GM23338 (cell line): ENCODE data around the gene ERICH3. TPM values are rescaled to one million over a fixed set of nuclear protein-coding genes. Genes with fewer than 3 reads are reported as not detected.

ENCODE experiments used
- ATAC-seq: fragments of 200-7000 bp; cut with Tn5 transposase; 3 replicates; pipeline ENCODE4 v1.9.1; 2020
- DNase-seq: peaks from one replicate; pipeline ENCODE4 v3.0.0-alpha.2; 2015; ENCODE audit warnings: low spot score
- H2AFZ ChIP-seq: fragments of 200-600 bp; sonication (generic); 2 replicates; pipeline ENCODE4 v1.8.0; 2016; ENCODE audit warnings: antibody characterized with exemption, mild to moderate bottlenecking, moderate library complexity
- H3F3A ChIP-seq: fragments of 200-600 bp; sonication (generic); replicated peaks from 2 replicates; pipeline ENCODE4 v1.8.0; 2017; ENCODE audit warnings: antibody characterized with exemption, mixed run types, low read depth
- H3K27ac ChIP-seq: fragments of 200-600 bp; sonication (generic); 2 replicates; pipeline ENCODE4 v1.6.1; 2016; ENCODE audit warnings: low read depth
- H3K27me3 ChIP-seq: fragments of 200-600 bp; sonication (generic); 2 replicates; pipeline ENCODE4 v1.8.0; 2016; ENCODE audit warnings: mild to moderate bottlenecking, mixed run types, moderate library complexity; ENCODE audit not compliant: insufficient read depth
- H3K36me3 ChIP-seq: fragments of 200-600 bp; sonication (generic); 2 replicates; pipeline ENCODE4 v1.8.0; 2016; ENCODE audit warnings: mild to moderate bottlenecking; ENCODE audit not compliant: insufficient read depth
- H3K4me1 ChIP-seq: fragments of 200-600 bp; sonication (generic); 2 replicates; pipeline ENCODE4 v1.8.0; 2016; ENCODE audit warnings: mild to moderate bottlenecking, moderate library complexity; ENCODE audit not compliant: insufficient read depth
- H3K4me2 ChIP-seq: fragments of 200-600 bp; sonication (generic); 2 replicates; pipeline ENCODE4 v1.7.1; 2017; ENCODE audit warnings: mixed run types
- H3K4me3 ChIP-seq: fragments of 200-600 bp; sonication (generic); 2 replicates; pipeline ENCODE4 v1.6.1; 2016; ENCODE audit warnings: mixed run types
- H3K79me2 ChIP-seq: fragments of 200-600 bp; sonication (generic); replicated peaks from 2 replicates; pipeline ENCODE4 v1.8.0; 2017; ENCODE audit warnings: mild to moderate bottlenecking; ENCODE audit not compliant: insufficient read depth
- H3K9me2 ChIP-seq: fragments of 200-600 bp; sonication (generic); 2 replicates; pipeline ENCODE4 v1.8.0; 2017; ENCODE audit not compliant: insufficient read depth
- H4K20me1 ChIP-seq: fragments of 200-600 bp; sonication (generic); replicated peaks from 2 replicates; pipeline ENCODE4 v1.8.0; 2017; ENCODE audit warnings: mild to moderate bottlenecking; ENCODE audit not compliant: insufficient read depth
- H3K27ac Mint-ChIP-seq: 2 replicates; pipeline ENCODE4 v1.8.0; 2020; ENCODE audit warnings: inconsistent platforms, mild to moderate bottlenecking, moderate library complexity, mixed read lengths
- H3K27me3 Mint-ChIP-seq: 3 replicates; pipeline ENCODE4 v1.8.0; 2022; ENCODE audit warnings: low read depth, mild to moderate bottlenecking, moderate library complexity, mixed read lengths, inconsistent platforms; ENCODE audit not compliant: insufficient read depth, poor library complexity
- H3K36me3 Mint-ChIP-seq: 3 replicates; pipeline ENCODE4 v1.8.0; 2021; ENCODE audit warnings: low read depth, mild to moderate bottlenecking, inconsistent platforms, moderate library complexity, mixed read lengths
- H3K4me1 Mint-ChIP-seq: 3 replicates; pipeline ENCODE4 v1.8.0; 2020; ENCODE audit warnings: mild to moderate bottlenecking, inconsistent platforms, mixed read lengths
- H3K4me3 Mint-ChIP-seq: 3 replicates; pipeline ENCODE4 v1.8.0; 2021; ENCODE audit warnings: moderate library complexity, mild to moderate bottlenecking, inconsistent platforms, mixed read lengths
- H3K9me3 Mint-ChIP-seq: 3 replicates; pipeline ENCODE4 v1.8.0; 2020; ENCODE audit warnings: moderate library complexity, mild to moderate bottlenecking, inconsistent platforms, mixed read lengths
- CREB1 ChIP-seq: fragments of 250-450 bp; sonication (Bioruptor Pico); IDR thresholded peaks from 2 replicates; pipeline ENCODE4 v1.5.0; 2020; ENCODE audit warnings: low read depth, mild to moderate bottlenecking, moderate library complexity
- CTCF ChIP-seq, 2 experiments: fragments of 200-600 bp in 1 of 2; sonication (generic) in 1 of 2; conservative IDR thresholded peaks; 2 replicates each; pipeline versions ENCODE4 v1.5.1 to v1.6.1; 2016 to 2017; ENCODE audit warnings: antibody characterized with exemption in 2 of 2, low read depth in 2 of 2, mild to moderate bottlenecking in 2 of 2, moderate library complexity in 1 of 2
- EZH2 ChIP-seq: fragments of 200-600 bp; sonication (generic); IDR thresholded peaks from one replicate; pipeline ENCODE4 v1.8.0; 2017; ENCODE audit warnings: antibody characterized with exemption, mild to moderate bottlenecking, low read depth; ENCODE audit not compliant: unreplicated experiment
- EZH2phosphoT487 ChIP-seq: fragments of 200-600 bp; sonication (generic); IDR thresholded peaks from one replicate; pipeline ENCODE4 v1.8.1; 2018; ENCODE audit warnings: antibody characterized with exemption; ENCODE audit not compliant: unreplicated experiment
- JUNB ChIP-seq: IDR thresholded peaks from one replicate; pipeline ENCODE4 v1.6.1; 2016; ENCODE audit warnings: antibody characterized with exemption; ENCODE audit not compliant: unreplicated experiment
- NANOG ChIP-seq: IDR thresholded peaks from 2 replicates; pipeline ENCODE4 v1.6.1; 2016; ENCODE audit warnings: antibody characterized with exemption, borderline replicate concordance
- POLR2AphosphoS5 ChIP-seq: IDR thresholded peaks from 2 replicates; pipeline ENCODE4 v1.6.1; 2016; ENCODE audit warnings: antibody characterized with exemption, low read depth
- REST ChIP-seq: IDR thresholded peaks from one replicate; pipeline ENCODE4 v1.6.1; 2018; ENCODE audit warnings: antibody characterized with exemption; ENCODE audit not compliant: unreplicated experiment
- STAT1 ChIP-seq: IDR thresholded peaks from one replicate; pipeline ENCODE4 v1.6.1; 2016; ENCODE audit warnings: antibody characterized with exemption; ENCODE audit not compliant: unreplicated experiment
- ZNF114 ChIP-seq: fragments of 250-450 bp; sonication (Bioruptor Pico); IDR thresholded peaks from 2 replicates; pipeline ENCODE4 v1.5.0; 2020; ENCODE audit warnings: mild to moderate bottlenecking, moderate library complexity
- ZNF331 ChIP-seq: fragments of 250-450 bp; sonication (Bioruptor Pico); IDR thresholded peaks from 2 replicates; pipeline ENCODE4 v1.5.0; 2020; ENCODE audit warnings: low read depth, mild to moderate bottlenecking, moderate library complexity
- ZNF462 ChIP-seq: fragments of 250-450 bp; sonication (Bioruptor Pico); IDR thresholded peaks from 2 replicates; pipeline ENCODE4 v1.5.0; 2020; ENCODE audit warnings: mild to moderate bottlenecking, moderate library complexity
- polyA plus RNA-seq: library from polyadenylated mRNA; unstranded; fragments of >200 nt; fragmentation: Nextera tagmentation; extraction: Ambion mirVana; gene quantifications from 2 replicates; pipeline ENCODE4 v1.2.1, GENCODE V29; 2016
- total RNA-seq: library from RNA; depleted of rRNA; stranded (reverse); fragments of >200 nt; shearing (Covaris generic); gene quantifications from 2 replicates; pipeline ENCODE4 v1.2.3, GENCODE V29; 2014

Gene ERICH3
- total and polyA plus RNA-seq, 2 experiments from 2014 or later, result not detected

- no peak for TF ChIP-seq CTCF (conservative IDR thresholded peaks at IDR 0.05; ENCODE audit: low read depth in 2 of 2)
- TF ChIP-seq ZNF114 (CRISPR knock-in tag), result no peak
- TF ChIP-seq CREB1, result no peak
- TF ChIP-seq ZNF331 (CRISPR knock-in tag), result no peak
- TF ChIP-seq JUNB, result no peak
- no peak for TF ChIP-seq NANOG
- TF ChIP-seq STAT1, result no peak
Measured at GRCh38 chr1:74683656-74684055, 10.1 kb upstream of the ERICH3 start (continued).

- Mint-ChIP-seq H3K4me1 (no peaks in the 10 kb centered on the region; the same call in 2 of the 3 replicates), H3K27ac (no peak overlapping the region), H3K36me3 (no peaks in the 10 kb centered on the region), H3K27me3 (no peaks in the 10 kb centered on the region), H3K9me3 (no peaks in the 10 kb centered on the region), H3K4me3 (no peak overlapping the region)
- H2AFZ ChIP-seq, result no peak overlapping the region
- H3K27ac ChIP-seq, result no peak overlapping the region
- ATAC-seq, result no peak
- no peaks in the 10 kb centered on the region for H4K20me1 ChIP-seq
- H3F3A ChIP-seq, result no peaks in the 10 kb centered on the region
- H3K27me3 ChIP-seq, result no peaks in the 10 kb centered on the region
- H3K4me1 ChIP-seq, result no peaks in the 10 kb centered on the region
- H3K4me3 ChIP-seq, result no peak overlapping the region
- H3K36me3 ChIP-seq, result no peaks in the 10 kb centered on the region
- H3K9me2 ChIP-seq, result no peaks in the 10 kb centered on the region
- no peak for DNase-seq
- H3K79me2 ChIP-seq, result no peaks in the 10 kb centered on the region
- H3K4me2 ChIP-seq, result no peak overlapping the region
- TF ChIP-seq EZH2phosphoT487, result no peak
- TF ChIP-seq POLR2AphosphoS5, result no peak
- TF ChIP-seq ZNF114 (CRISPR knock-in tag), result no peak
- no peak for TF ChIP-seq JUNB
- TF ChIP-seq ZNF331 (CRISPR knock-in tag), result no peak
- TF ChIP-seq CTCF (conservative IDR thresholded peaks at IDR 0.05; ENCODE audit: low read depth in 2 of 2), result no peak
- TF ChIP-seq REST, result no peak
- TF ChIP-seq NANOG, result no peak
- no peak for TF ChIP-seq STAT1
- no peak for TF ChIP-seq ZNF462 (CRISPR knock-in tag)
- no peak for TF ChIP-seq EZH2
Measured at GRCh38 chr1:74681851-74682250, 8.3 kb upstream of the ERICH3 start.
